Caco-2 (cell line): ENCODE results near the gene TNFRSF17. TPM values are rescaled to one million over a fixed set of nuclear protein-coding genes. Genes with fewer than 3 reads are reported as not detected.

Source experiments
- BruUV-seq: library from RNA; stranded (reverse); fragments of 400-500 nt; replicated peaks from 2 replicates; lab custom pipeline; 2021; lab: Mats Ljungman, UMichigan
- CTCF ChIA-PET: fragments of 300-600 bp; sonication (Branson Sonifier 250); formaldehyde crosslinking; loops from one replicate; lab custom pipeline; 2022; ENCODE audit warnings: antibody characterized with exemption; lab: Charles Lee
- POLR2A ChIA-PET: fragments of 300-600 bp; sonication (Branson Sonifier 250); formaldehyde crosslinking; loops from one replicate; lab custom pipeline; 2022; ENCODE audit warnings: antibody characterized with exemption; lab: Charles Lee
- DNase-seq, 2 experiments: peaks; one replicate each; pipeline versions ENCODE4 v3.0.0 to v3.0.0-alpha.2; 2020 to 2022
- H3K27me3 ChIP-seq: replicated peaks from 2 replicates; pipeline ENCODE4 v1.6.0; 2011; ENCODE audit warnings: low read length; ENCODE audit not compliant: control insufficient read depth, insufficient read depth
- H3K36me3 ChIP-seq: 2 replicates; pipeline ENCODE4 v1.5.1; 2011; ENCODE audit warnings: low read length; ENCODE audit not compliant: control insufficient read depth, insufficient read depth
- H3K4me1 ChIP-seq: fragments of 250-450 bp; sonication (Bioruptor Pico); 2 replicates; pipeline ENCODE4 v1.5.1; 2020; ENCODE audit warnings: mild to moderate bottlenecking
- H3K4me3 ChIP-seq: 2 replicates; pipeline ENCODE4 v1.5.1; 2011; ENCODE audit warnings: low read depth, mild to moderate bottlenecking, control low read depth, low read length
- H3K9me3 ChIP-seq: fragments of 250-450 bp; sonication (Bioruptor Pico); 2 replicates; pipeline ENCODE4 v1.5.1; 2020; ENCODE audit warnings: mild to moderate bottlenecking, moderate library complexity
- H3K27ac Mint-ChIP-seq: one replicate; pipeline ENCODE4 v1.8.0; 2022; ENCODE audit warnings: mixed read lengths; ENCODE audit not compliant: unreplicated experiment
- H3K27me3 Mint-ChIP-seq: one replicate; pipeline ENCODE4 v1.8.0; 2022; ENCODE audit warnings: mixed read lengths; ENCODE audit not compliant: insufficient read depth, unreplicated experiment
- H3K36me3 Mint-ChIP-seq: one replicate; pipeline ENCODE4 v1.8.0; 2022; ENCODE audit warnings: mild to moderate bottlenecking, mixed read lengths; ENCODE audit not compliant: insufficient read depth, unreplicated experiment
- H3K4me1 Mint-ChIP-seq: one replicate; pipeline ENCODE4 v1.8.0; 2022; ENCODE audit warnings: low read depth, mixed read lengths; ENCODE audit not compliant: unreplicated experiment
- H3K4me3 Mint-ChIP-seq: one replicate; pipeline ENCODE4 v1.8.0; 2022; ENCODE audit warnings: mild to moderate bottlenecking, moderate library complexity, mixed read lengths; ENCODE audit not compliant: unreplicated experiment
- H3K9me3 Mint-ChIP-seq: one replicate; pipeline ENCODE4 v1.8.0; 2022; ENCODE audit warnings: mixed read lengths; ENCODE audit not compliant: unreplicated experiment
- intact Hi-C: fragments of 100-400 bp; cut with micrococcal nuclease; formaldehyde crosslinking; loops from one replicate; pipeline ENCODE4 v1.10.0; 2022; ENCODE audit not compliant: unreplicated experiment
- total RNA-seq: library from RNA; stranded (reverse); gene quantifications from 2 replicates; pipeline ENCODE4 v1.2.3, GENCODE V29; 2022
- TF ChIP-seq, protein P1 (sequence below), 2 experiments: fragments of 200-600 bp in 1 of 2; IDR thresholded peaks; 1 replicate in 1 of 2; 2 replicates in 1 of 2; pipeline versions ENCODE4 v1.5.1 to v1.8.0; 2011 to 2022; ENCODE audit warnings: antibody characterized with exemption in 1 of 2, control low read depth in 1 of 2, inconsistent platforms in 1 of 2, low read depth in 1 of 2, low read length in 1 of 2, mild to moderate bottlenecking in 1 of 2, moderate library complexity in 1 of 2; ENCODE audit not compliant: insufficient read depth in 1 of 2, severe bottlenecking in 1 of 2, unreplicated experiment in 1 of 2

The TNFRSF17 gene
- total RNA-seq, 1 experiment from 2014 or later: not detected

DNA sequence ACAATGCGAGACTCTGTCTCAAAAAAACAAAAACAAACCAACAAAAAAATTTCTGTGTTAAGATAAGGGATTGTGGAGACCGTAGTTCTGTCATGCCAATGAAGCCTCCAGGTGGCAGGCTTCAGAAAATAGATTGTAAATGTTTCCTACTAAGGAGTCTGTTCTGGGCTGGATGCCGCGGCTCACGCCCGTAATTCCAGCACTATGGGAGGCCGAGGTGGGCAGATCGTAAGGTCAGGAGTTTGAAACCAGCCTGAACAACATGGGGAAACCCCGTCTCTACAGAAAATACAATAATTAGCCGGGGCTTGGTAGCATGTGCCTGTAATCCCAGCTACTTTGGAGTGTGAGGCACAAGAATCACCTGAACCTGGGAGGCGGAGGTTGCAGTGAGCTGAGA is 7.1 kb downstream of the TNFRSF17 start:
- POLR2A ChIA-PET: no interaction called here
- no peak overlapping the region for H3K27ac Mint-ChIP-seq

DNA sequence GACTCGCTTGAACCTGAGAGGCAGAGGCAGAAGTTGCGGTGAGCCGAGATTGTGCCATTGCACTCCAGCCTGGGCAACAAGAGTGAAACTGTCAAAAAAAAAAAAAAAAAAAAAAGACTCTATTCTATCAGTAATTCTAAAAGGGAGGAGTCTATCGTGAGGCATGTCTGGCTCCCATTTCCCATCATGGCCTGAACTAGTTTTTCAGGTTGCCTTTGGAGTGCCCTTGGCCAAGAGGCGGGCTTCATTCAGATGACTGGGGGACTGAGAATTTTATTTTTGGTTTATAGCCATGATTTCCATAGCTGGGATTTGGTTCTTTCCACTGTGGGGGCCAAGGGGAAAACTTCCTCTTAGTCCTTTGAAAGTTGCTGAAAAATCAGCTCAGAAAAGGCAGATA is 8.1 kb downstream of the TNFRSF17 start:
- intact Hi-C loops: loop anchor here (10.0 kb wide), 1 partner anchor 52 kb away; no protein-coding TSS in a partner anchor
- Mint-ChIP-seq H3K36me3 (no peaks in the 10 kb centered on the region), H3K27ac (no peak overlapping the region), H3K9me3 (no peaks in the 10 kb centered on the region), H3K4me1 (peaks cover 16% of the 10 kb centered on the region), H3K4me3 (no peak overlapping the region), H3K27me3 (no peaks in the 10 kb centered on the region)
- DNase-seq: no peak
- H3K9me3 ChIP-seq: no peaks in the 10 kb centered on the region
- no peaks in the 10 kb centered on the region for H3K27me3 ChIP-seq
- no peaks in the 10 kb centered on the region for H3K4me1 ChIP-seq
- no peaks in the 10 kb centered on the region for H3K36me3 ChIP-seq
- BruUV-seq: no TSS peak
- CTCF ChIA-PET: interaction anchor here (0.6 to 2.3 kb wide), 2 partner anchors 21 to 94 kb away, joined by 4 to 10 read pairs; no protein-coding TSS in a partner anchor
- TF ChIP-seq, protein P1, sequence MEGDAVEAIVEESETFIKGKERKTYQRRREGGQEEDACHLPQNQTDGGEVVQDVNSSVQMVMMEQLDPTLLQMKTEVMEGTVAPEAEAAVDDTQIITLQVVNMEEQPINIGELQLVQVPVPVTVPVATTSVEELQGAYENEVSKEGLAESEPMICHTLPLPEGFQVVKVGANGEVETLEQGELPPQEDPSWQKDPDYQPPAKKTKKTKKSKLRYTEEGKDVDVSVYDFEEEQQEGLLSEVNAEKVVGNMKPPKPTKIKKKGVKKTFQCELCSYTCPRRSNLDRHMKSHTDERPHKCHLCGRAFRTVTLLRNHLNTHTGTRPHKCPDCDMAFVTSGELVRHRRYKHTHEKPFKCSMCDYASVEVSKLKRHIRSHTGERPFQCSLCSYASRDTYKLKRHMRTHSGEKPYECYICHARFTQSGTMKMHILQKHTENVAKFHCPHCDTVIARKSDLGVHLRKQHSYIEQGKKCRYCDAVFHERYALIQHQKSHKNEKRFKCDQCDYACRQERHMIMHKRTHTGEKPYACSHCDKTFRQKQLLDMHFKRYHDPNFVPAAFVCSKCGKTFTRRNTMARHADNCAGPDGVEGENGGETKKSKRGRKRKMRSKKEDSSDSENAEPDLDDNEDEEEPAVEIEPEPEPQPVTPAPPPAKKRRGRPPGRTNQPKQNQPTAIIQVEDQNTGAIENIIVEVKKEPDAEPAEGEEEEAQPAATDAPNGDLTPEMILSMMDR (IDR thresholded peaks at IDR 0.05; ENCODE audit: insufficient read depth in 1 of 2, low read depth in 1 of 2, low read length in 1 of 2, severe bottlenecking in 1 of 2, unreplicated experiment in 1 of 2): no peak
- no peak overlapping the region for H3K4me3 ChIP-seq
- POLR2A ChIA-PET: no interaction called here

More for the DNA sequence above, 7.1 kb downstream of the TNFRSF17 start:
- H3K27me3 ChIP-seq: no peaks in the 10 kb centered on the region
- no peaks in the 10 kb centered on the region for H3K9me3 ChIP-seq
- Mint-ChIP-seq H3K36me3 (no peaks in the 10 kb centered on the region), H3K4me1 (peaks cover 9% of the 10 kb centered on the region), H3K9me3 (no peaks in the 10 kb centered on the region), H3K4me3 (no peak overlapping the region), H3K27me3 (no peaks in the 10 kb centered on the region)
- H3K4me1 ChIP-seq: no peaks in the 10 kb centered on the region
- peak in 1 of 2 experiments; percentile 34 for DNase-seq
- intact Hi-C loops: loop anchor here (1.0 to 10.0 kb wide), 3 partner anchors 23 to 96 kb away; no protein-coding TSS in a partner anchor
- CTCF ChIA-PET: interaction anchor here (2.3 kb wide), 1 partner anchor 95 kb away, joined by 10 read pairs; no protein-coding TSS in a partner anchor
- no peak overlapping the region for H3K4me3 ChIP-seq
- no TSS peak for BruUV-seq
- TF ChIP-seq, protein P1 (IDR thresholded peaks at IDR 0.05; ENCODE audit: insufficient read depth in 1 of 2, low read depth in 1 of 2, low read length in 1 of 2, severe bottlenecking in 1 of 2, unreplicated experiment in 1 of 2): peak in 1 of 2 experiments; percentile 44
- no peaks in the 10 kb centered on the region for H3K36me3 ChIP-seq

DNA sequence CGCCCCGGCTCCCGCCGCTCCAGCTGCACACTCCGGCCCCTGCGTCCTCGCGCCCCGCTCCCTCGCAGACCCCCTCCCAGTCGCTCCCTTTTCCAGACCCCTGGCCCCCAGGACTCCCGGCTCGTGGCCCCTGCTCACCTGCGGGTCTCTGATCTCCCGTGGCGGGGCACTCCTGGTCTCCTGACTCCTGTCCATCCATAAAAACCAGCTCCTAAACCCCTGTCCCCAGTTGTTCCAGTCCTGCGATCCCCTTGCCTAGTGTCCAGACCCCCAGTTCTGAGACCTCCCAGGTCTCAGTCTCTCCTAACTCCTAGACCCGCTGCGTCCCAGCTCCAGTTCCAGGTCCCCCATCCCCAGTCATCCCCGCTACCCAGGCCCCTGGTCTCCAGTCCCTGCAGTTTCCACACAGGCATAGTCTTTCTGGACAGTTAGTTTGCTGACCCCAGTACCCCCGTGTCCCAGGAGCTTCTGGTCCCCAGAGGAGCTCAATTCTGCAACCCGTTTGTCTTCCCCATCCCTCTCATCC is 11.9 kb downstream of the TNFRSF17 start:
- CTCF ChIA-PET: interaction anchor here (0.7 to 1.5 kb wide), 3 partner anchors 61 to 281 kb away, joined by 4 to 9 read pairs (median 7); partner anchors contain the start of gene GSPT1
- intact Hi-C loops: loop anchor here (5.0 to 10.0 kb wide), 2 partner anchors 48 to 60 kb away; partner anchors contain the start of gene GSPT1
- no peaks in the 10 kb centered on the region for H3K9me3 Mint-ChIP-seq

More for the DNA sequence above, 11.9 kb downstream of the TNFRSF17 start:
- Mint-ChIP-seq H3K27ac (peak overlapping the region; percentile 96), H3K36me3 (no peaks in the 10 kb centered on the region), H3K27me3 (no peaks in the 10 kb centered on the region), H3K4me1 (peaks cover 16% of the 10 kb centered on the region), H3K4me3 (peak overlapping the region; percentile 98)
- DNase-seq: no peak
- H3K4me1 ChIP-seq: no peaks in the 10 kb centered on the region
- no peaks in the 10 kb centered on the region for H3K27me3 ChIP-seq
- H3K4me3 ChIP-seq: peak overlapping the region; percentile 95
- H3K36me3 ChIP-seq: no peaks in the 10 kb centered on the region
- no peaks in the 10 kb centered on the region for H3K9me3 ChIP-seq
- no TSS peak for BruUV-seq
- POLR2A ChIA-PET: interaction anchor here (0.6 to 1.0 kb wide), 4 partner anchors 12 to 722 kb away, joined by 4 to 15 read pairs (median 9); partner anchors contain the start of gene TNFRSF17
- TF ChIP-seq, protein P1 (IDR thresholded peaks at IDR 0.05; ENCODE audit: insufficient read depth in 1 of 2, low read depth in 1 of 2, low read length in 1 of 2, severe bottlenecking in 1 of 2, unreplicated experiment in 1 of 2): no peak
